ENCODE data around the gene LCMT1.

LCMT1 gene

GRCh38 chr16:25107466-25107792, 4.1 kb upstream of the LCMT1 start:
- peak overlapping the region; percentile 83 for H3K4me3 ChIP-seq (replicated peaks; ENCODE audit: insufficient read depth, low read length)
- no peak for TF ChIP-seq GABPA (IDR thresholded peaks at IDR 0.05; ENCODE audit: low read depth)
- no peak for TF ChIP-seq POLR2AphosphoS5 (IDR thresholded peaks at IDR 0.05; ENCODE audit: low read depth)
- no peak for TF ChIP-seq REST (IDR thresholded peaks at IDR 0.05; ENCODE audit: insufficient replicate concordance, low read depth)
- no peak for TF ChIP-seq CTCF (IDR thresholded peaks at IDR 0.05; ENCODE audit: insufficient read depth, low read length)
- TF ChIP-seq SPI1 (IDR thresholded peaks at IDR 0.05; ENCODE audit: borderline replicate concordance, low read depth): no peak
- peak overlapping the region; percentile 58 for H3K27ac ChIP-seq (replicated peaks)

GRCh38 chr16:25108054-25108453, 3.5 kb upstream of the LCMT1 start:
- H3K27ac ChIP-seq (replicated peaks): no peak overlapping the region
- no peaks in the 10 kb centered on the region for H3K27me3 ChIP-seq (ENCODE audit: insufficient read depth, poor library complexity, severe bottlenecking)
- peak in 1 of 2 experiments; percentile 21 for DNase-seq (ENCODE audit: low read depth in 1 of 2, low spot score in 1 of 2)
- H3K4me3 ChIP-seq (replicated peaks; ENCODE audit: insufficient read depth, low read length): no peak overlapping the region
- TF ChIP-seq CTCF (IDR thresholded peaks at IDR 0.05; ENCODE audit: insufficient read depth, low read length): no peak
- no peak for TF ChIP-seq REST (IDR thresholded peaks at IDR 0.05; ENCODE audit: insufficient replicate concordance, low read depth)
- no peak for TF ChIP-seq GABPA (IDR thresholded peaks at IDR 0.05; ENCODE audit: low read depth)
- TF ChIP-seq POLR2AphosphoS5 (IDR thresholded peaks at IDR 0.05; ENCODE audit: low read depth): no peak
- TF ChIP-seq SPI1 (IDR thresholded peaks at IDR 0.05; ENCODE audit: borderline replicate concordance, low read depth): no peak

More at GRCh38 chr16:25107466-25107792, 4.1 kb upstream of the LCMT1 start:
- H3K27me3 ChIP-seq (ENCODE audit: insufficient read depth, poor library complexity, severe bottlenecking): no peaks in the 10 kb centered on the region
- no peak for DNase-seq (ENCODE audit: low read depth in 1 of 2, low spot score in 1 of 2)

- Histone ChIP-seq H3K27ac (replicated peaks) (no peak overlapping the region), H3K4me3 (replicated peaks; ENCODE audit: insufficient read depth, low read length) (no peak overlapping the region; the same call in 1 of the 2 replicates), H3K27me3 (ENCODE audit: insufficient read depth, poor library complexity, severe bottlenecking) (no peaks in the 10 kb centered on the region)
- DNase-seq (ENCODE audit: low read depth in 1 of 2, low spot score in 1 of 2): no peak
- TF ChIP-seq CTCF (IDR thresholded peaks at IDR 0.05; ENCODE audit: insufficient read depth, low read length): no peak
- no peak for TF ChIP-seq SPI1 (IDR thresholded peaks at IDR 0.05; ENCODE audit: borderline replicate concordance, low read depth)
- no peak for TF ChIP-seq GABPA (IDR thresholded peaks at IDR 0.05; ENCODE audit: low read depth)
- no peak for TF ChIP-seq POLR2AphosphoS5 (IDR thresholded peaks at IDR 0.05; ENCODE audit: low read depth)
- no peak for TF ChIP-seq REST (IDR thresholded peaks at IDR 0.05; ENCODE audit: insufficient replicate concordance, low read depth)
Observed at GRCh38 chr16:25109643-25110042, 1.9 kb upstream of the LCMT1 start.
